WTC11 (cell line): Measurements from ENCODE around the gene GUCA2B. TPM values are rescaled to one million over a fixed set of nuclear protein-coding genes. Genes with fewer than 3 reads are reported as not detected.

Experiments
- ATAC-seq: fragments of 200-7000 bp; cut with Tn5 transposase; 2 replicates; pipeline ENCODE4 v1.10.0; 2021; ENCODE audit warnings: mild to moderate bottlenecking, moderate library complexity
- CTCF ChIA-PET: fragments of 300-600 bp; sonication (Branson Sonifier 250); formaldehyde crosslinking; loops from one replicate; lab custom pipeline; 2021; ENCODE audit warnings: antibody characterized with exemption; lab: Charles Lee
- POLR2A ChIA-PET: fragments of 350-600 bp; sonication (Branson Sonifier 250); formaldehyde crosslinking; loops from one replicate; lab custom pipeline; 2021; ENCODE audit warnings: antibody characterized with exemption; lab: Charles Lee
- DNase-seq: peaks from one replicate; pipeline ENCODE4 v3.0.0; 2021; ENCODE audit warnings: low spot score
- H3K27ac Mint-ChIP-seq: 2 replicates; pipeline ENCODE4 v1.8.0; 2021; ENCODE audit warnings: mixed read lengths
- H3K27me3 Mint-ChIP-seq: 2 replicates; pipeline ENCODE4 v1.8.0; 2021; ENCODE audit warnings: low read depth, mild to moderate bottlenecking, moderate library complexity, mixed read lengths
- H3K36me3 Mint-ChIP-seq: 2 replicates; pipeline ENCODE4 v1.8.0; 2021; ENCODE audit warnings: mixed read lengths
- H3K4me1 Mint-ChIP-seq: 2 replicates; pipeline ENCODE4 v1.8.0; 2022; ENCODE audit warnings: mixed read lengths
- H3K4me3 Mint-ChIP-seq: 2 replicates; pipeline ENCODE4 v1.8.0; 2021; ENCODE audit warnings: mild to moderate bottlenecking, moderate library complexity, mixed read lengths
- H3K9me3 Mint-ChIP-seq: 2 replicates; pipeline ENCODE4 v1.8.0; 2021; ENCODE audit warnings: mixed read lengths
- ATF3 ChIP-seq: sonication (generic); formaldehyde crosslinking; conservative IDR thresholded peaks from 2 replicates; pipeline ENCODE4 v1.8.1; 2022; ENCODE audit warnings: mild to moderate bottlenecking, missing genetic modification reagents
- CREB1 ChIP-seq: sonication (generic); formaldehyde crosslinking; IDR thresholded peaks from 2 replicates; pipeline ENCODE4 v1.8.0; 2023; ENCODE audit warnings: mild to moderate bottlenecking, missing genetic modification reagents
- CREM ChIP-seq: sonication (generic); formaldehyde crosslinking; IDR thresholded peaks from 2 replicates; pipeline ENCODE4 v1.8.1; 2022; ENCODE audit warnings: mild to moderate bottlenecking, missing genetic modification reagents, moderate library complexity
- FOXK1 ChIP-seq: sonication (generic); formaldehyde crosslinking; IDR thresholded peaks from 2 replicates; pipeline ENCODE4 v1.8.0; 2022; ENCODE audit warnings: mild to moderate bottlenecking, moderate library complexity, missing genetic modification reagents
- GABPB1 ChIP-seq: sonication (generic); formaldehyde crosslinking; IDR thresholded peaks from 2 replicates; pipeline ENCODE4 v1.8.1; 2023; ENCODE audit warnings: mild to moderate bottlenecking, missing genetic modification reagents
- GRHL2 ChIP-seq: fragments of 250-450 bp; sonication (Bioruptor Pico); IDR thresholded peaks from 2 replicates; pipeline ENCODE4 v1.8.0; 2022; ENCODE audit warnings: mild to moderate bottlenecking, moderate library complexity; ENCODE audit not compliant: insufficient replicate concordance, severe bottlenecking
- GTF2I ChIP-seq: fragments of 250-450 bp; sonication (Bioruptor Pico); conservative IDR thresholded peaks from 2 replicates; pipeline ENCODE4 v1.4.0; 2021; ENCODE audit warnings: mild to moderate bottlenecking
- JUN ChIP-seq: sonication (generic); formaldehyde crosslinking; IDR thresholded peaks from 2 replicates; pipeline ENCODE4 v1.8.0; 2023; ENCODE audit warnings: mild to moderate bottlenecking, missing genetic modification reagents
- MAX ChIP-seq: sonication (generic); formaldehyde crosslinking; IDR thresholded peaks from 2 replicates; pipeline ENCODE4 v1.8.0; 2022; ENCODE audit warnings: mild to moderate bottlenecking, missing genetic modification reagents
- MXD4 ChIP-seq: fragments of 250-450 bp; sonication (Bioruptor Pico); IDR thresholded peaks from 2 replicates; pipeline ENCODE4 v1.8.0; 2021; ENCODE audit warnings: mild to moderate bottlenecking, moderate library complexity, borderline replicate concordance
- NR2C2 ChIP-seq: sonication (generic); formaldehyde crosslinking; IDR thresholded peaks from 2 replicates; pipeline ENCODE4 v1.8.0; 2022; ENCODE audit warnings: mild to moderate bottlenecking, missing genetic modification reagents
- PREB ChIP-seq: sonication (generic); formaldehyde crosslinking; IDR thresholded peaks from 2 replicates; pipeline ENCODE4 v1.8.1; 2022; ENCODE audit warnings: mild to moderate bottlenecking, missing genetic modification reagents, moderate library complexity, borderline replicate concordance
- SMAD4 ChIP-seq: sonication (generic); formaldehyde crosslinking; IDR thresholded peaks from 2 replicates; pipeline ENCODE4 v1.8.0; 2022; ENCODE audit warnings: mild to moderate bottlenecking, missing genetic modification reagents
- TCF7 ChIP-seq: sonication (generic); formaldehyde crosslinking; IDR thresholded peaks from 2 replicates; pipeline ENCODE4 v1.8.0; 2022; ENCODE audit warnings: mild to moderate bottlenecking, low read depth, missing genetic modification reagents, moderate library complexity
- TP53 ChIP-seq: sonication (generic); formaldehyde crosslinking; IDR thresholded peaks from 2 replicates; pipeline ENCODE4 v1.8.1; 2023; ENCODE audit warnings: mild to moderate bottlenecking, missing genetic modification reagents
- ZBTB21 ChIP-seq: sonication (generic); formaldehyde crosslinking; IDR thresholded peaks from 2 replicates; pipeline ENCODE4 v1.8.1; 2023; ENCODE audit warnings: mild to moderate bottlenecking, missing genetic modification reagents, borderline replicate concordance
- ZNF138 ChIP-seq: sonication (generic); formaldehyde crosslinking; conservative IDR thresholded peaks from 2 replicates; pipeline ENCODE4 v1.8.1; 2022; ENCODE audit warnings: mild to moderate bottlenecking, moderate library complexity, missing genetic modification reagents
- ZNF263 ChIP-seq: sonication (generic); formaldehyde crosslinking; IDR thresholded peaks from 2 replicates; pipeline ENCODE4 v1.8.1; 2022; ENCODE audit warnings: low read depth, mild to moderate bottlenecking, moderate library complexity, missing genetic modification reagents
- ZNF532 ChIP-seq: fragments of 250-450 bp; sonication (Bioruptor Pico); IDR thresholded peaks from 2 replicates; pipeline ENCODE4 v1.9.0; 2021; ENCODE audit warnings: mild to moderate bottlenecking, borderline replicate concordance
- total RNA-seq: library from RNA; stranded (reverse); gene quantifications from 3 replicates; pipeline ENCODE4 v1.2.3, GENCODE V29; 2021
- TF ChIP-seq, protein P1 (sequence below): fragments of 250-450 bp; sonication (Bioruptor Pico); IDR thresholded peaks from 2 replicates; pipeline ENCODE4 v1.9.0; 2021; ENCODE audit warnings: mild to moderate bottlenecking
- TF ChIP-seq, protein P2 (sequence below): sonication (generic); formaldehyde crosslinking; IDR thresholded peaks from 2 replicates; pipeline ENCODE4 v1.8.0; 2022; ENCODE audit warnings: mild to moderate bottlenecking, missing genetic modification reagents
- TF ChIP-seq, protein P3 (sequence below): sonication (generic); formaldehyde crosslinking; conservative IDR thresholded peaks from 2 replicates; pipeline ENCODE4 v1.8.1; 2023; ENCODE audit warnings: mild to moderate bottlenecking, low read depth, missing genetic modification reagents, moderate library complexity

Gene GUCA2B
- total RNA-seq, 1 experiment from 2014 or later, result not detected

DNA sequence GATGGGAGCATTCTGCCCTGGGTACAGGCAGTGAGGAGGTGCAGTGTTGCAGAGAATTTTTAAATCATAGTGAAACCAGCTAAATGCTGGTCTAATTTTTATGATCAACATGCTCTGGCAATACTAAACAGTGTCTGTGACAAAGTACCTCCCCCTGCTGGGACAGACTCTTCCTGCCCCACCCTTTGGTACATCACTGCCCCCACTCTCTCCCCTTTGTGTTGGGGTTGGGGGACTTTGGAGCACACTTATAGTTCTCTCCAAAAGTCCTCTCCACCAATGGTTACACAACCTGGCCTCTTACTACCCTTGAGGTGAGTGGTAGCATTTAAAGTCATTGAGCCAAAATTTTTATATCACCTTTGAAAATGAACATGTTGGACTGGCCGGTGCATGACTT lies 48.2 kb upstream of the GUCA2B start (continued):
- TF ChIP-seq ZNF263 (CRISPR knock-in tag) (no peak), GTF2I (CRISPR knock-in tag) (no peak)

- Mint-ChIP-seq H3K9me3 (peaks cover 18% of the 10 kb centered on the region), H3K4me3 (no peak overlapping the region), H3K36me3 (no peaks in the 10 kb centered on the region), H3K27ac (no peak overlapping the region), H3K4me1 (no peaks in the 10 kb centered on the region), H3K27me3 (peaks cover 3% of the 10 kb centered on the region; the same call in 1 of the 2 replicates)
- DNase-seq (no peak), ATAC-seq (no peak)
- CTCF ChIA-PET, result no interaction called here
- POLR2A ChIA-PET, result no interaction called here
- no peak for TF ChIP-seq ZNF263 (CRISPR knock-in tag)
- no peak for TF ChIP-seq ZNF532
- no peak for TF ChIP-seq CREB1 (CRISPR knock-in tag)
- TF ChIP-seq MAX (CRISPR knock-in tag), result no peak
- no peak for TF ChIP-seq TCF7 (CRISPR knock-in tag)
- TF ChIP-seq, protein P1, sequence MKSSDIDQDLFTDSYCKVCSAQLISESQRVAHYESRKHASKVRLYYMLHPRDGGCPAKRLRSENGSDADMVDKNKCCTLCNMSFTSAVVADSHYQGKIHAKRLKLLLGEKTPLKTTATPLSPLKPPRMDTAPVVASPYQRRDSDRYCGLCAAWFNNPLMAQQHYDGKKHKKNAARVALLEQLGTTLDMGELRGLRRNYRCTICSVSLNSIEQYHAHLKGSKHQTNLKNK (CRISPR knock-in tag), result no peak
- TF ChIP-seq, protein P2, sequence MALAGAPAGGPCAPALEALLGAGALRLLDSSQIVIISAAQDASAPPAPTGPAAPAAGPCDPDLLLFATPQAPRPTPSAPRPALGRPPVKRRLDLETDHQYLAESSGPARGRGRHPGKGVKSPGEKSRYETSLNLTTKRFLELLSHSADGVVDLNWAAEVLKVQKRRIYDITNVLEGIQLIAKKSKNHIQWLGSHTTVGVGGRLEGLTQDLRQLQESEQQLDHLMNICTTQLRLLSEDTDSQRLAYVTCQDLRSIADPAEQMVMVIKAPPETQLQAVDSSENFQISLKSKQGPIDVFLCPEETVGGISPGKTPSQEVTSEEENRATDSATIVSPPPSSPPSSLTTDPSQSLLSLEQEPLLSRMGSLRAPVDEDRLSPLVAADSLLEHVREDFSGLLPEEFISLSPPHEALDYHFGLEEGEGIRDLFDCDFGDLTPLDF (CRISPR knock-in tag), result no peak
- TF ChIP-seq GTF2I (CRISPR knock-in tag), result no peak
- TF ChIP-seq GRHL2 (CRISPR knock-in tag), result no peak
- TF ChIP-seq SMAD4 (CRISPR knock-in tag), result no peak
- no peak for TF ChIP-seq GABPB1 (CRISPR knock-in tag)
- no peak for TF ChIP-seq TP53 (CRISPR knock-in tag)
- no peak for TF ChIP-seq ATF3 (CRISPR knock-in tag)
Measured at GRCh38 chr1:42108309-42108708, 44.9 kb upstream of the GUCA2B start.

DNA sequence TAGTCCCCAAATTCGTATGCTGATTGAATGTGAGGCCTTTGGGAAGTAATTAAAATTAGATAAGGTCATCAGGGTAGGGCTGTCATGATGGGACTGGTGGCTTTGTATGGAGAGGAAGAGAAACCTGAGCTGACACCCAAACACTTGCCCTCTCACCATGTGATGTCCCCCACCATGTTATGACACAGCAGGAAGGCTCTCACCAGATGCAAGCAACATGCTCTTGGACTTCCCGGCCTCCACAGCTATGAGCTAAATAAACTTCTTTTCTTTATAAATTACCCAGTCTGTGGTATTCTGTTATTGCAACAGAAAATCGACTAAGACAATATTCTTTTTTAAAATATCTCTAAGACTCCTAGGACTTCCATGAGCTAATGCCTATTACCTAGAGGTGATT lies 43.6 kb upstream of the GUCA2B start:
- ATAC-seq (no peak), DNase-seq (no peak)
- ChIA-PET CTCF (interaction anchor here (0.6 kb wide), 1 partner anchor 1161 kb away, joined by 3 read pairs; no protein-coding TSS in a partner anchor), POLR2A (no interaction called here)
- peaks cover 3% of the 10 kb centered on the region; the same call in 1 of the 2 replicates for H3K27me3 Mint-ChIP-seq
- H3K9me3 Mint-ChIP-seq, result peaks cover 18% of the 10 kb centered on the region
- H3K4me1 Mint-ChIP-seq, result 0 out of 2 replicates have a peak, but pooled peaks cover 2% of the 10 kb centered on the region
- H3K27ac Mint-ChIP-seq, result no peak overlapping the region
- no peaks in the 10 kb centered on the region for H3K36me3 Mint-ChIP-seq
- H3K4me3 Mint-ChIP-seq, result no peak overlapping the region
- TF ChIP-seq FOXK1 (no peak), ZBTB21 (no peak), JUN (CRISPR knock-in tag) (no peak), NR2C2 (CRISPR knock-in tag) (no peak), PREB (CRISPR knock-in tag) (no peak), MXD4 (CRISPR knock-in tag) (no peak), ZNF138 (CRISPR knock-in tag) (no peak), CREM (no peak)
- TF ChIP-seq, protein P3, sequence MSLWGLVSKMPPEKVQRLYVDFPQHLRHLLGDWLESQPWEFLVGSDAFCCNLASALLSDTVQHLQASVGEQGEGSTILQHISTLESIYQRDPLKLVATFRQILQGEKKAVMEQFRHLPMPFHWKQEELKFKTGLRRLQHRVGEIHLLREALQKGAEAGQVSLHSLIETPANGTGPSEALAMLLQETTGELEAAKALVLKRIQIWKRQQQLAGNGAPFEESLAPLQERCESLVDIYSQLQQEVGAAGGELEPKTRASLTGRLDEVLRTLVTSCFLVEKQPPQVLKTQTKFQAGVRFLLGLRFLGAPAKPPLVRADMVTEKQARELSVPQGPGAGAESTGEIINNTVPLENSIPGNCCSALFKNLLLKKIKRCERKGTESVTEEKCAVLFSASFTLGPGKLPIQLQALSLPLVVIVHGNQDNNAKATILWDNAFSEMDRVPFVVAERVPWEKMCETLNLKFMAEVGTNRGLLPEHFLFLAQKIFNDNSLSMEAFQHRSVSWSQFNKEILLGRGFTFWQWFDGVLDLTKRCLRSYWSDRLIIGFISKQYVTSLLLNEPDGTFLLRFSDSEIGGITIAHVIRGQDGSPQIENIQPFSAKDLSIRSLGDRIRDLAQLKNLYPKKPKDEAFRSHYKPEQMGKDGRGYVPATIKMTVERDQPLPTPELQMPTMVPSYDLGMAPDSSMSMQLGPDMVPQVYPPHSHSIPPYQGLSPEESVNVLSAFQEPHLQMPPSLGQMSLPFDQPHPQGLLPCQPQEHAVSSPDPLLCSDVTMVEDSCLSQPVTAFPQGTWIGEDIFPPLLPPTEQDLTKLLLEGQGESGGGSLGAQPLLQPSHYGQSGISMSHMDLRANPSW, result no peak
